ENCODE results near the gene APLF.

APLF gene

GRCh38 chr2:68458981-68459380 lies 8.4 kb upstream of the APLF start:
- no peak for DNase-seq (ENCODE audit: low read depth)
- TF ChIP-seq CTCF (IDR thresholded peaks at IDR 0.05; ENCODE audit: low read depth, low read length), result no peak
- no peak for TF ChIP-seq MYC (IDR thresholded peaks at IDR 0.05; ENCODE audit: low read depth, low read length)
- TF ChIP-seq POLR2A (IDR thresholded peaks at IDR 0.05; ENCODE audit: extremely low read depth, insufficient read length), result no peak
- TF ChIP-seq MAX (IDR thresholded peaks at IDR 0.05; ENCODE audit: low read depth, low read length), result no peak
- H3K4me3 ChIP-seq (ENCODE audit: low read depth, low read length), result no peak overlapping the region

- TF ChIP-seq CTCF (IDR thresholded peaks at IDR 0.05; ENCODE audit: low read depth, low read length) (peak; percentile 77), MAX (IDR thresholded peaks at IDR 0.05; ENCODE audit: low read depth, low read length) (no peak), POLR2A (IDR thresholded peaks at IDR 0.05; ENCODE audit: extremely low read depth, insufficient read length) (no peak), MYC (IDR thresholded peaks at IDR 0.05; ENCODE audit: low read depth, low read length) (no peak)
- DNase-seq (ENCODE audit: low read depth), result peak; percentile 76
Measured at GRCh38 chr2:68463287-68463877, 4.0 kb upstream of the APLF start.

GRCh38 chr2:68464651-68465050 lies 2.7 kb upstream of the APLF start:
- DNase-seq (ENCODE audit: low read depth), result no peak
- H3K4me3 ChIP-seq (ENCODE audit: low read depth, low read length), result no peak overlapping the region
- TF ChIP-seq MAX (IDR thresholded peaks at IDR 0.05; ENCODE audit: low read depth, low read length), result no peak
- no peak for TF ChIP-seq POLR2A (IDR thresholded peaks at IDR 0.05; ENCODE audit: extremely low read depth, insufficient read length)
- TF ChIP-seq MYC (IDR thresholded peaks at IDR 0.05; ENCODE audit: low read depth, low read length), result no peak
- no peak for TF ChIP-seq CTCF (IDR thresholded peaks at IDR 0.05; ENCODE audit: low read depth, low read length)

More at GRCh38 chr2:68463287-68463877, 4.0 kb upstream of the APLF start:
- no peak overlapping the region for H3K4me3 ChIP-seq (ENCODE audit: low read depth, low read length)

- peak; percentile 29 for DNase-seq (ENCODE audit: low read depth)
- H3K4me3 ChIP-seq (ENCODE audit: low read depth, low read length), result no peak overlapping the region
- no peak for TF ChIP-seq CTCF (IDR thresholded peaks at IDR 0.05; ENCODE audit: low read depth, low read length)
- no peak for TF ChIP-seq MAX (IDR thresholded peaks at IDR 0.05; ENCODE audit: low read depth, low read length)
- TF ChIP-seq MYC (IDR thresholded peaks at IDR 0.05; ENCODE audit: low read depth, low read length), result no peak
- no peak for TF ChIP-seq POLR2A (IDR thresholded peaks at IDR 0.05; ENCODE audit: extremely low read depth, insufficient read length)
Measured at GRCh38 chr2:68465081-68465916, 2.1 kb upstream of the APLF start.

GRCh38 chr2:68466361-68466777 lies 1.0 kb upstream of the APLF start:
- H3K4me3 ChIP-seq (ENCODE audit: low read depth, low read length), result peak overlapping the region; percentile 88
- peak; percentile 74 for DNase-seq (ENCODE audit: low read depth)
- TF ChIP-seq POLR2A (IDR thresholded peaks at IDR 0.05; ENCODE audit: extremely low read depth, insufficient read length) (no peak), MYC (IDR thresholded peaks at IDR 0.05; ENCODE audit: low read depth, low read length) (no peak), MAX (IDR thresholded peaks at IDR 0.05; ENCODE audit: low read depth, low read length) (no peak), CTCF (IDR thresholded peaks at IDR 0.05; ENCODE audit: low read depth, low read length) (no peak)
